ENCODE results near the gene PLA2G4A.

The PLA2G4A gene

DNA sequence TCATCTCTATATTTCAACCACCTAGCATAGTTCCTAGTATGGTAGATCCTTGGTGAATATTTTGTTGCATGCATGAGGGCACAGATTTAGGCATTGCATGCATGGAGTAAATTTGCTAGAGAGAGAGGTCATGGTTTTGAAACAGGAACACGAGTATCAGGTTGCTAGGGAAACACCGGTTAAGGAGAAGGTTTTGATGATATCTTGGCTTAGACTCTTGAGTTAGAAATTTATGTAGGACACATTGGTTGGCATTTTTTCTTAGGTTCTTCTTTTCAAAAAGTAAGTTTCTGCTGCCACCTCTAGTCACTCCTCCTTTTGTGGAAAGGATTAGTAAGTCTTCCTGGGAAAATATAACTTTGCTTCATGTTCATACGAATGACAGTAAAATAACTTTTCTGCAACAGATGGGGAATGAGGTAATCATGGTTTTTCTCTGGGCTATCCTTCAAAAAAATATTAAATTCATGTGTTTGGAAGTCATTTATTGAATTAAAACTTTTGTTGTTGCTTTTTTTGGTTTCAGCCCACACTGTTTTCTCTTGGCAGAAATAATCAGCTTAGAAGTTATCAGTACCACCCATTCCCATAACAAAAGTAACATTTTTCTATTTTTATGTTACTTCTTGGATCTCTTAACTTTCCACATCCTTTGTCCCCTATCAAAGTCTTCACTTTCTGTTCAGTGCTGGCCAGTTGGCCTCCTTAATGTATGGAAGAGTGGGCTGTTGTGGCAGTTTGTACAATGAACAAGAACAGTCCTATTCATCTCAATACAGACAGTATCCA, 97.3 kb downstream of the PLA2G4A start:
- no peak for DNase-seq

DNA sequence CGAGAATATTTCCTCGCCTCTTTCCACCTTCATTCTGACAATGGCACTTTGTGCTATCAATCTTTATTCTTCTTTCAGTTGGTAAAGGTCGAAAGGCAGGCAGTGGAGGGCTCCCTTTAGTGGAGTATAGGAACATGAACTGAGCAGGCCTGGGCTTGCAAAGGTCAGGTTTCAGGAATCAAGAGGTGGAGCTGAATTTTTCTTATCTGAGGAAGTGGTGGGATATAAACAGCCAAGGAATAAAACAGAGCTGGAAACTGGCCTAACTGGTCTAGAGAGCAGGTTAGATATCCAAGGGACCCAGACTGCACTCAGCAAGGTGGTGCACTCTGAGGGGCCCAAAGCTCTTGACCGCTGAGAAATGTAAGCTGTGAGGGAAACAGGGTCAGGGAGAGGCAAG, 99.1 kb downstream of the PLA2G4A start:
- no peak for DNase-seq

DNA sequence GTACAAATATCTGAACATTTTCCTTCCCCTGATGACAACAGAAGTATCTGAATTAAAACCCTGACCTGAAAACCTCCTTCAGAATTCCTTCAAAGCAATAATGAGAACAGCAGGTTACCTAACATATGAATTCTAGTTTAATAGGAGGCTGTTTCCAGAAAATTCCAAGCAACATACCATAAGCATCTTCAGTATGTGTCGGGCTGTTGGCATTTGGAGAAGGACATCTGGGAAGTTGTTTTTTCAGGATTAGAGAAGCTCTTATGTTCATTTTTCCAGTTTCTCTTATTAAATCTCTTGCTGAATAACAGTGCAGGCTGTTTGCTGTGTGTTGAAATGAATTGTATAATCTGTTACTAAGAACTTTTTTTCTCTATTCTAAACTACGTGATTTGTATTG, 101.5 kb downstream of the PLA2G4A start:
- no peak for DNase-seq

DNA sequence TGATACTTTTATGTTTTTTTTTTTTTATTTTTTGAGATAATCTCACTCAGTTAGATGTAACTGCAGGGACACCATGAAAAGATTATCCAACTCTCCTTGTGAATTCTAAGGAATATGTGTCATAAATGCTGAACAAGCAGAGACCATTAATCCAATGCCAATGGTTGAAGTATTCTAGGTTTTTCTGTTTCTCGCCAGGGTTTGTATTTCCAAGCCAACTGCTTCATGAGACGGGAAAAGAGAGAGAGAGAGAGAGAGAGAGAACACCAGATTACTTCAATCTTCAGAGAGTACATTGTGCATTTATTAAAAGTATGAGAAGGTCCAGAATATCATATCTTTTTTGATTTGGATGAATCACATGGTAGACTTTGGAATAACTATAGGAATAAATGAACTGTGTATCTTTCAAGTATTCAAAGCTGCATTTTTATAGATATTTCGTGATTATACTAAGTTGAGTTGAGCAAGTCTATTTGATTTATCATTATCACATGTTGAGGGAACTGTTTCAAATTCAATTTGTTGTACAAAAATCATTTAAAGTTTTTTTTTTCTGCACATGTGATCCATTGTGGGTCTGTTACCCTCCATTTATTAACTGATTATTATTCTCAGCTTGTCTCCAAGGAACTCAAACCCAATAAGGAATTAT, 108.4 kb downstream of the PLA2G4A start:
- no peak for DNase-seq

DNA sequence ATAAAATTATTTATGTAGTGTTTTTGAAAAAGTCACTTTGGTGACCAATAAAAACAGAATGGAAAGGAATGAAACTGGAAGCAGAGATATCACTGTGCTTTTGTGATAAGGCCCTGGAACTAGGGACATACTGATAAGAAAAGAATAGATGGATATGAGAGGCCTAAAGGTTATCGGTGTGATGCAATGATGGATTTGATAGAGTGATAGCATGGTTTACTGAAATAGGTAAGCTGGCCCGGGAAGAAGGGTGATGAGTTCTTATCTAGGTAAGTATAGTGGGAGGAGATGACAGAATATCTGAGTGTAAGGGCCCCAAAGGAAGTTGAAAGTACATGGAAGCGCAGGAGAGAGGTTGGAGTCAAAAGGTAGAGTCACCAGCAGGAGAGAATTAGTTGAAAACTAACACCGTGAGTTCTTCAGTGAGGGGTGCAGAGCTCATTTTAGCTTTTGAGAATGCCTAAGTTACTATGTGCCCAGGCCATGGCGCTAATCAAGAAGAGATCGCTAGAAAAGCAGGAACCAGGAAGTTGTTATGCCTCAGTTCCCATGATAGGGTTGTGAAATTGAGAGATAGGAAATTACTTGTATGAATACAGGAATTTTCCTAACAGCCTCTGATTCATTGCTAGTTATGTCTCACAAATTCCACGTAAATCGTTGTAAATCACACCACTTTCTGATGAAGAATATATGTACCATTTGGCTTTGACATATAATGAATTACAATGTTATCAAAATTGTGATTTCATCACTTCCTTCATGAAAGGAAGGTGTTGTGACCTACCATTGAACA, 115.3 kb downstream of the PLA2G4A start:
- no peak for DNase-seq

DNA sequence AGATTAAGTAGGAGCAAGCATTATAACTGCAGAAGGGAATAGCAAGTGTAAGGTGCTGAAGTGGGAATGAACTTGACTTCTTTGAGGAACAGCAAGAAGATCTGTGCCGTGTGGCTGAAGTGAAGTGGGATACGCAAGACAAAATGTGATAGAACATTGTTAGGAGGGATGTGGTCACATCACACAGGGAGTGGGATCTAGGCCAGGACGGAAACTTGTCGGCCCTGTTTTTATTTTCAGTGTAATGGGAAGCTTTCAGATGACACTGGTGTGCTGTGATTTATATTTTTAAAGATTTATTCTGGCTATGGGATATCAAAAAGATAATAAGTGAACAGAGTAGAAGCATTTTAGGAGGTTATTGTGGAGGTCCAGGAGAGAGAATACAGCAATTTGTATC, 116.4 kb downstream of the PLA2G4A start:
- no peak for DNase-seq

DNA sequence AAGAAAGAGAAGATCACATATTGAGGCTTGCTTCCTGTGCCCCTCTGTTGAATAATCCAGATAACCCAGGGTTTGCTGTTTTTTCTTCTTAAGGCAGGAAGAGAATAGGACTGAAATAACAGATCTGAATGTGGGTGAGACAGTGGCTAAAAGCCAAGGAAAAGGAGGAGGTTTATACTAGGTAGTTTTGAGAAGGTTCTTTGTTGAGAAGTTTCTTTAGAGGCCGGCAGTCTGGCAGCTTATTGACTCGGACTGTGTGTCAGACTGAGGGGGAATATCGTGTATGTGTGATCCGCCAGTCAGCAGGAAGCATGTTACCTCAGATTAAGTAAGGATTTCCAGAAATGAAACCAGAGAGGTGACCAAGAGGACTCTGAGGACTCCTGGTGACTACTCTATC, 119.8 kb downstream of the PLA2G4A start:
- DNase-seq = no peak

DNA sequence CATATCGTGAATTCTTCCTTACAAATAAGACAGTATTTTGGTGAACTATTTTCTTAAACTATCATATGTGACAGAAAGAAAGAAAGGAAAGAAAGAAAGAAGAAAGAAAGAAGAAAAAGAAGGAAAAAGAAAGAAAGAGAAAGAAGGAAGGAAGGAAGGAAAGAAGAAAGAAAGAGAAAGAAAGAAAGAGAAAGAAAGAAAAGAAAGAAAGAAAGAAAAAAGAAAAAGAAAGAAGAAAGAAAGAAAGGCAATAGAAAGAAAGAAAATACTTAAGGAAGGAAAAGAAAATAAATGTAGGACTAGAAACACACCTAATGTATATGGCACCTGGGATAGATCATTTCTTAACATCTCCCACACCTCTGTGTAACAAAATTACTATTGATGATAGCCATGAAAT, 120.4 kb downstream of the PLA2G4A start:
- DNase-seq = no peak

DNA sequence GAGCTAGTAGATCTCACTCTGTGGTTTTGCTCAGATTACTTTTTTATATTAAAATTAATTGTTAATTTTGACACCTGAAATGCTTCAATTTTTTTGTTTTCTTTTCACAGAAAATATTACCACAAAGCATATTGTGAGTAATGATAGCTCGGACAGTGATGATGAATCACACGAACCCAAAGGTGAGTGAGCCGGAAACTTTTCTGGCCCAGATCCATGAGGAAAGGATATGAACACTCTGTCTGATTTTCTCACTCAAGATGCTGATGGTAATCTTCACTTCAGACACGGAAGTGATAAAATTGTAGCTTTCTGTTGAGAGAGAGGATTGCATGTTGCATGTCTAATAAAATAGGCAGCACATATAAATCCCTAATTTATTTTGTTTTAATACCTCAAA, 121.8 kb downstream of the PLA2G4A start:
- DNase-seq = no peak

DNA sequence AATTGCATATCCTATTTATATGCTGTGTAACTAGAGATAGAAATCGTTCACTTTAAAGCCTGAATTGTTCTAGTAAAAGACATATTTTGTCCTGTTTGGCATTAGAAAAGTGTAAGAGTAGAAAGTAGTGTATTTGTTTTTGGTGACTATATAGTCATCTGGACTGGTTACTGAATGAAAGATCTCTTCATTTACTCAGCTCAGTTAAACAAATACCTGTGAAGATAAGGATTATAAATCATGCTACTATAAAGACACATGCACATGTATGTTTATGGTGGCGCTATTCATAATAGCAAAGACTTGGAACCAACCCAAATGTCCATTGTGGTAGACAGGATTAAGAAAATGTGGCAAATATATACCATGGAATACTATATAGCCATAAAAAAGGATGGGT, 125.1 kb downstream of the PLA2G4A start:
- DNase-seq = no peak

DNA sequence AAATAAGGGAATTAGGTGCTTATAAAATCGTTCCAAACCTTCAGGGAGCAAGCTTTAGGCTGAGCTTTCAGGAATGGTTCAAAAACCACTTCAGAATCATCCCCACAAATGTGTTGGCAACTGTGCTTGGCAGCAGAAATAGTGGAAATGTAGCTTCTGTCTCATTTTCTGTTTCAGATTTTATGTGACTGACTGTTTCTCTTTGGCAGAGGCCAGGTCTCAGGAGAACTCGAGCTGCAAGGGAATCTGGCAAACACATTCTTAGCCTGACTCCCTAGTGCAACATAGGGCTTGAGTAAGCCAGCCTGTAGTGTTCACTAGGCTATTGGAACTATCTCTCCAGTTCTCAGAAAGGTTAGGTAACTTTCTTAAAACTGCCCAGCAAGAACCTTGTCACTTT, 128.6 kb downstream of the PLA2G4A start:
- DNase-seq = no peak

DNA sequence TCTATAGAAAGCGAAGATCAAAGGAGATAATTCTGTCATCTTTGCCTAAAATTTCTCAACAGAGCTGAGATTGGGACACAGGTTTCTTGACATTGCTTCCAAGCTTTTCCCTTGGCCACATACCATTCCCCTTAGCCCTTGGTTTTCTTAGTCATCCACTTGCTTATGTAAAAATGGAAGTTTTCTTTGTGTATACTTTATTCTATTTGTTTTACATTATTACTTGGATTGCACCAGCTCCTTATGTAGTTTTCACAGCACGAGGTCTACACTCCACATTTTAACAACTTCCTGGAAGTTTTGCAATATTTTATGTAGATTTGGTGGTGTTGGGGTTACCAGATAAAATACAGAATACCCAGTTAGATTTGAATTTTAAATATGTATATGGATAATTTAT, 129.8 kb downstream of the PLA2G4A start:
- no peak for DNase-seq

DNA sequence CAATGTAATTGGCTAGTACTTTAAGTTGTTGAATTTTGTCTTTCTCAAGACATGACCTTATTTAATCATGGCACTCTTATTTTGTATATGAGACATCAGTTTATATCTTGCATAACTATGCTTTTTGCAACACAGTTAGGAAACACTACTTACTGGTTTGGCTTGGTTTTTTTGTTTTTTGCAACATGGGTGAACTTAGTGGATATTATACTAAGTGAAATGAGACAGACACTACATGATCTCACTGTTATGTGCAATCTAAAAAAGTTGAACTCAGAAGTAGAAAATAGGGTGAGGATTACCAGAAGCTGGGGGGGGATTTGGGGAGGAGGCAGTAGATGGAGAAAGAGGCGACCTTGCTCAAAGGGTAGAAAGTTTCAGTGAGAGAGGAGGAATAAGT, 132.1 kb downstream of the PLA2G4A start:
- DNase-seq = no peak

DNA sequence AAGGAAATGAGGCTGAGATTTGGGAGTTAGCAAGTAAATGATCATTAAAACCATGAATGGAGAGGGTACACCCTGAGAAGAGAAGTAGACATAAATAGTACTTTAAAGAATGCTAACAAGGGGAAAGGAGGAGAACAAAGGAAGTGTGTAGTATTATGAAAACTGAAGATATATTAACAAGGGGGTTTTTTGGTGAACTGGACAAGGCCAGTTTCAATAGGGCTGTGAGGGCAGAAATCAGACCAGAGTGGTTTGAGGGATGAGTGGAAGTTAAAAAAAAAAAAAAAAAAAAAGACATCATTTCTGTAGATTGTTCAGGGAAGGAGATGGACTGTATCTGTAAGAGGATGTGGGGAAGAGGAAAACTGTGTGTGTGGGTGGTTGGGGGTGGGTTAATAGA, 137.1 kb downstream of the PLA2G4A start:
- DNase-seq = no peak

DNA sequence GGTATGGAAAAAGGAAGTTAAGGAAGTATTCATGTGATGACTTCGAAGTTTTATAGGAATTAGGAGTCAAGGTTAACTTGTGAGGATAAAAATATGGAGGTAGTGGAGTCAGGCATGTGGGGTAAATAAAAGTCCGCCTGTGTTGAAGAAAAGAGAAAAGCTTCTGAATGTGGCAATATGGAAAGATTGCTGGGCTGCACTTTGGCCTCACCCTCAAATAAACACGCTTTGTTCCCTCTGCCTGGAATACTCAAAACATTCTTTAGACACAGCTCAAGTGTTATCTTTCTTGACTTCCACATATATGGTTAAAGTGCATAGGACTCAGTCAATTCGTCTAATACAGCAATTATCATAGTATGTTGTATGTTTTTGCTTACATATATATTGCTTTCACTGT, 137.7 kb downstream of the PLA2G4A start:
- DNase-seq = no peak

DNA sequence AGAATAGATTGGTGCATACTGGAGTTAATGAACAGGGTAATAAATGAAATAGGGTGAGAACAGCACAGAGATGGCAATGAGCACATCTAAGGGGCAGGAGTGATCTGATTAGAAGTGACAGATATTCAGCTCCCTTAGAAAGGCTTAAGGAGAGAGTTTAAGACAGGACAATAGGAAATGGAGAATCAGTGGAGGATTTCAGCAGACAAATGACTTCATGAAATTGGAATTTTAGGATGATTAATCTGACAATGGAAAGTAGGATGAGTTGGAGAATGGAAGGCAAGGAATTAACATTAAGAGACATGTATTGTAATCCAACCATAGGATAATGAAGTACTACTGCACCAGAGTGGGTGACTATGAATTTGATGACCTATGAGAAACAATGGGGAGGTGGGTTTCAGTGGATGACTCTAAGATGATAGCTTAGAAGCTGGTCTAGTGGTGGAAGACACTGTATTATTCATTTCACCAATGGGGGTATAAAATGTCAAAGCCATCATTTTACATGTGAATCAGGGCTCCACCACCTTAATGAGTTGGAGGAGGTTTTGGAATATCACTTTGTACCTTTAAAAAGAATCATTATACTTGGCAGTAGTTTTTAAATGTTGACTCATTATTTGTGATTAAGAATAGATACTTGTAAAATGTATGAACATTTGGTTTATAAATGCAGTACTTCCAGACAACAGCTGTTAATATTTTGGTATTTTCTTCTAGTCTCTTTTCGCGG, 139.1 kb downstream of the PLA2G4A start:
- no peak for DNase-seq

DNA sequence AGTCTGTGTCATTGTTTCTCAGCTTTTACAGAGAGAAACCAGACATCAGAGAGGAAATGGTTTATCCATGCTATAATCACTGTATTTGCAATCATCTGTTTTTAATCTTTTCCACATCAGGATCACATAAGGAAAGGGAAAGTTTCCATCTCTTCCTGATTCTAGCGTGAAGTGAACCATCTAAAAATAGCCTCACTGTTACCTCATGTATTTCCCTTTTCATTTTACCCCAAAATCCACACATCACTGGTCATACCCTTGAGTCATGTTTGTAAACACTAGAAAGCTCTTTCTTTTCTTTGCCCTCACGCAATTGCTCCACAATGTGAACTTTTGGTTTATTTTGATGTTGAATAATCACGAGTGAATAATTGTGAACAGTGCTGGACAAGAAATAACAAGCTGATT, 146.0 kb downstream of the PLA2G4A start:
- no peak for DNase-seq

DNA sequence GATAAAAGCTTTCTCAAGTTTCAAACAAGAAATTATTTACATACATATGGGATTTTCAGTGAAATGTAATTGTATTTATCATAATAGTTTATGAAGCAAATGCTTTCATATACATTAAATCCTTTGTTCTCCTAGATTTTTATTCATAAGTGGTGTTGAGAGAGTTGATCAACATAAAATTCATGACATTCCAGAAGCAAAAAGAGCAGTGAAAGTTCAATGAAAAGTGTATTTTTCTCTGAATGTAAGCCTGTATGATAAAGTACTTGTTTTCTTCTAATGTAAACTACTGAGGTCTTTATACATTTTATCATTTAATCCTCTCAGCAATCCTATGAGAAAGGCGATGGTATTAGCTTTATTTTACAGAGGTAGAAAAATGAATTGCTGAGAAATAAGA, 146.5 kb downstream of the PLA2G4A start:
- DNase-seq = no peak

DNA sequence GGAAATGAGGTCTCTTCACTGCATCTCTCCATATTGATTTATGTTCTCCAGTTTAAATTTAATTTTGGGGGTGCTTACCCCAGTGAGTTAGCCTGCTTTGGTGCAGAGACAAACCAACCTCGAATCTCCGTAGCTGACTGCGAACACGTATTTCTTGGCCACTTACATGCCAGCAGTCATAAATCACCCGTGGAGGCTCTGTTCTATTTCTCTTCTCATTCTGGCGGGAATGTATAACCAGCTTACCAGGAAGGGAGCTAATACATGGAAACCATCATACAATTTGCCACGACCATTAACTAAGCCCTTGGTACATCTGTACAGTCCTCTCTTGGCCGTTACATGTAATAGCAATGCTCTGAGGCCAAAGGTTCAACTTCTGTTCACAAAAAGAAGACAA, 148.0 kb downstream of the PLA2G4A start:
- no peak for DNase-seq

DNA sequence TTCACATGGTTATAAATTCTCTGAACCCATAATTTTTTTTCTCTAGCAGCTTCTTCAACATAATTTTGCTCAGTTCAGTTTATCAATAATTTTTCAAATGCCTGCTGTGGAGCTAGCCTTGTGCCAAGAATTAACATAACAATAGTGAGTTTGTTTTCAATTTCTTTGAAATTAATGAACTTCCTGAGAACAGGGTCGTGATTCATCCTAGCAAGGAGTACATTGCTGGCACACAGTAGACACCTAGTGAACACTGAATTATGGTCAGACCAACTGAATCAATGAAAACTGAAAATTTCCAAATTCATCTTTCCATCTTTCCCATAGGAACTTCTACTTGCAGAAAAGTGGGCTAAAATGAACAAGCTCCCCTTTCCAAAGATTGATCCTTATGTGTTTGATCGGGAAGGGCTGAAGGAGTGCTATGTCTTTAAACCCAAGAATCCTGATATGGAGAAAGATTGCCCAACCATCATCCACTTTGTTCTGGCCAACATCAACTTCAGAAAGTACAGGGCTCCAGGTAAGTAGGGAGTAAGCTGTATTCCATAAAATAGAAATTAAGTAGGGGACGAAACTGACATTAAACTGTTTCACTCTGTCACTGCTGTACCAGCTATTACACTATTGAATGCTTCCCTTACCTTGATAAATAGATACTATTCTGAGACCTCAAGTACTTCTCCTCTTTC, 148.7 kb downstream of the PLA2G4A start:
- DNase-seq = no peak

DNA sequence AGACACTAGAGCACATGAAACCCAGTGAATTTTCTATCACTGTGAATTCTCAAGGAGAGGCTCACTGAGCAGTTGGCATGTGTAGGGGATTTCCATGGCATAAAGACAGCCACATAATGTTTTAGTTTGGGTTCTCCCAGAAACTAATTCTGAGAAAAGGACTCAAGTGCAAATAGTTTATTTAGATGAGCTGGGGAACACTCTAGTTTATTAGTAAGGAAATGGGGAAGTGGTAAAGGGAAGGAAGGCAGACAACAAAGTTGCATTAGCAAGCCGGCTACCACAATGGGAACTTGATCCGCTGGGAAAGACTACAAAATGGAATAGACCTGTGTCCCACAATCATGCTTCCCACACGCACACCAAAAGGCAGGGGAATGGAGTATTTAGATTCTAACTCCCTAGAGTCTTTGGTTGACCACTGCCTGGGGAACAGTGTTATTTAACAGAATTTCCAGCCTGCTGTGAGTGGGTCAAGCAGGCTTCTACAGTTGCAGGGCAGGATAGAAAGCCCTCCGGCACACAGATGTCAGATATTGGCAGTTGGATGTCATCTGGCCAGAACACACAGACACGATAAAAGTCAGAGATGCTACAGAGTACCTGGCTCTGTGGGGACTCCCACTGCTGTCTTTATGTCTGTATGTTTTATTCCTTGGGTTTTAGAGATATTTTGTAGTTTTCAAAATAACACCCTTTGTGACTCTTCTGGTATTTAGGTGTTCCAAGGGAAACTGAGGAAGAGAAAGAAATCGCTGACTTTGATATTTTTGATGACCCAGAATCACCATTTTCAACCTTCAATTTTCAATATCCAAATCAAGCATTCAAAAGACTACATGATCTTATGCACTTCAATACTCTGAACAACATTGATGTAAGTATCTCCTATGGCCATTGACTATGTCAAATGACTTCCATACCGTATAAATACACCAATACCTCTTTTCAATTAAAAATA, 150.1 kb downstream of the PLA2G4A start:
- no peak for DNase-seq

Measured in NK-92 treated with Interleukin-12 subunit alpha and Interleukin-12 subunit beta, amount 100 ng/mL, for 24 hours (cell line).